Small intestine (tissue), 7 donors: ENCODE data around the gene ZGPAT. TPM values are rescaled to one million over a fixed set of nuclear protein-coding genes. Genes with fewer than 3 reads are reported as not detected.

Experiments used
- DNase-seq, 2 donors: peaks; one replicate each; pipeline versions ENCODE4 v3.0.0 to v3.0.0-alpha.2; 2013
- FAIRE-seq: peaks from 2 replicates; lab custom pipeline; 2012; peaks lifted over from hg19 to GRCh38; lab: Jason Lieb, UNC
- H3K27ac ChIP-seq, 3 donors: one replicate each; pipeline ENCODE4 v1.5.1; 2013; ENCODE audit warnings: low read length in 2 of 3, mild to moderate bottlenecking in 2 of 3, control low read depth in 1 of 3, inconsistent platforms in 1 of 3, low read depth in 1 of 3, moderate library complexity in 1 of 3
- H3K27me3 ChIP-seq, 3 donors: one replicate each; pipeline ENCODE4 v1.6.1; 2013; ENCODE audit warnings: low read length in 3 of 3, inconsistent platforms in 1 of 3; ENCODE audit not compliant: control insufficient read depth in 3 of 3, insufficient read depth in 3 of 3
- H3K36me3 ChIP-seq, 3 donors: one replicate each; pipeline ENCODE4 v1.6.1; 2013; ENCODE audit warnings: low read length in 3 of 3, inconsistent platforms in 1 of 3, low read depth in 1 of 3, mild to moderate bottlenecking in 1 of 3, moderate library complexity in 1 of 3; ENCODE audit not compliant: control insufficient read depth in 3 of 3, insufficient read depth in 2 of 3
- H3K4me1 ChIP-seq, 3 donors: one replicate each; pipeline ENCODE4 v1.6.1; 2013; ENCODE audit warnings: low read length in 2 of 3, inconsistent platforms in 1 of 3, low read depth in 1 of 3, mild to moderate bottlenecking in 1 of 3, moderate library complexity in 1 of 3; ENCODE audit not compliant: control insufficient read depth in 3 of 3, insufficient read depth in 2 of 3
- H3K4me3 ChIP-seq, 3 donors: one replicate each; pipeline ENCODE4 v1.5.1; 2013; ENCODE audit warnings: low read length in 3 of 3, control low read depth in 1 of 3, inconsistent platforms in 1 of 3, low read depth in 1 of 3, mild to moderate bottlenecking in 1 of 3, moderate library complexity in 1 of 3
- H3K9me3 ChIP-seq, 2 donors: one replicate each; pipeline ENCODE4 v1.6.1; 2013; ENCODE audit warnings: low read depth in 1 of 2, low read length in 1 of 2; ENCODE audit not compliant: control insufficient read depth in 2 of 2, insufficient read depth in 1 of 2
- WGBS, 3 donors: extraction: QIAGEN DNeasy Blood & Tissue Kit; methylation state at CpG; one replicate each; pipeline ENCODE4 v1.1.7; 2013; 5-methylcytosine and 5-hydroxymethylcytosine counted together
- polyA plus RNA-seq, 4 donors: library from polyadenylated mRNA; stranded (reverse) in 3 of 4; unstranded in 1 of 4; fragments of 200-250 nt in 3 of 4; fragments of 120-200 nt in 1 of 4; gene quantifications; one replicate each; pipeline versions ENCODE4 v1.2.1 to v1.2.3, GENCODE V29; 2013
- donor health status: healthy with polysubstance abuse.
- donor health status: control.
- donor health status: control.
- donor health status: Bipolar disorder and iron deficiency.
- donor health status: healthy.

ZGPAT gene
- polyA plus RNA-seq, 4 donors: 20.5 to 39.8 (median 30.6) TPM

- no peak for FAIRE-seq
- WGBS, 3 donors: 92 to 96% (median 94%) methylated on average over 13 of the region's 13 CpGs
- DNase-seq: no peak
Measured at GRCh38 chr20:63681609-63682142, 26.2 kb upstream of the ZGPAT start.

DNA sequence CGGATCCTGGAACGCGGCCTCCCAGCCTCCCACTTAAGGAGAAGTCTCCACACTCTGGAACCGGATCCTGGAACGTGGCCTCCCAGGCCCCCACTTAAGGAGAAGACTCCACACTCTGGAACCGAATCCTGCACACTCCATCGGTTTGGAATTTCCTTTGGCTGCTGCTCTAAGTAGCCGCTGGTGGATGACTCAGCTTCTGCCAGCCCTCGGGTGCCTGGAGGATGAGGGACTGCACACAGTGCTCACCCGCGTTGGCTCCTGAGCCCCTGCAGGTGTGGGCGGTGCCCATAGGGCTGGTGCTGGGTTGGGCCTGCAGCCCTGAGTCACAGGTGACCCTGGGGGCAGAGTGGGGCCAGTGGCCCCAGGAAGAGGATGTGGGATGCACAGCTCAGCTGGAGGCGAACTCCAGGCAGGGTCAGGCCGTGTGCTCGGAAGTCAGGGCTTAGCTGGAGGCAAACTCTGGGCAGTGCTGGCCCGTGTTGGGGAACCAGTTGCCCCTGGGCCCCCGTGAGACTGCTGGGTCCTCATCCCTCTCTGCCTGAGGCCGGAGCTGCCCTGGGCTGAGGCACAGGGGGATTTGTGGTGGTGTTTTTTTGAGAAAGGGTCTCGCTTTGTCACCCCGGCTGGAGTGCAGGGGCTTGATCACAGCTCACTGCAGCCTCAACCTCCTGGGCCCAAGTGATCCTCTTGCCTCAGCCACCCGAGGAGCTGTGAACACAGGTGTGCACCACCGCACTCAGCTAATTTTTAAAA is 25.3 kb upstream of the ZGPAT start:
- 64 to 80% (median 75%) methylated on average over 22 of the region's 22 CpGs for WGBS, 3 donors
- FAIRE-seq: no peak

More at GRCh38 chr20:63681609-63682142, 26.2 kb upstream of the ZGPAT start:
- H3K36me3 ChIP-seq: peaks cover 3 to 69% (median 6%) of the 10 kb centered on the region in 3 donors
- no peaks in the 10 kb centered on the region for H3K9me3 ChIP-seq
- H3K27me3 ChIP-seq: no peaks in the 10 kb centered on the region
- H3K4me3 ChIP-seq: no peak overlapping the region
- peaks cover 0 to 8% (median 4%) of the 10 kb centered on the region in 3 donors for H3K4me1 ChIP-seq
- peak overlapping the region in 1 of 3 donors; percentile 50 for H3K27ac ChIP-seq

GRCh38 chr20:63685269-63686026 is 22.4 kb upstream of the ZGPAT start:
- peak overlapping the region in 1 of 3 donors; percentile 95 for H3K27ac ChIP-seq
- peaks cover 4 to 16% (median 5%) of the 10 kb centered on the region in 3 donors for H3K4me1 ChIP-seq
- H3K4me3 ChIP-seq: no peak overlapping the region
- H3K9me3 ChIP-seq: no peaks in the 10 kb centered on the region
- FAIRE-seq (no peak), DNase-seq (no peak)
- WGBS, 3 donors: 85 to 92% (median 91%) methylated on average over 21 of the region's 21 CpGs
- peaks cover 0 to 56% (median 3%) of the 10 kb centered on the region in 3 donors for H3K36me3 ChIP-seq
- H3K27me3 ChIP-seq: no peaks in the 10 kb centered on the region

More for the DNA sequence above, 25.3 kb upstream of the ZGPAT start:
- Histone ChIP-seq H3K4me3 (no peak overlapping the region), H3K4me1 (peaks cover 4 to 16% (median 5%) of the 10 kb centered on the region in 3 donors), H3K27me3 (no peaks in the 10 kb centered on the region), H3K36me3 (peaks cover 3 to 67% (median 6%) of the 10 kb centered on the region in 3 donors), H3K27ac (peak overlapping the region in 1 of 3 donors; percentile 84), H3K9me3 (no peaks in the 10 kb centered on the region)
- DNase-seq: no peak

- DNase-seq: no peak
- H3K36me3 ChIP-seq: peaks cover 0 to 50% (median 3%) of the 10 kb centered on the region in 3 donors
- H3K27me3 ChIP-seq: no peaks in the 10 kb centered on the region
- WGBS, 3 donors: 81 to 84% (median 82%) methylated on average over 22 to 24 of the region's 24 CpGs
- FAIRE-seq: no peak
- no peak overlapping the region for H3K4me3 ChIP-seq
- H3K4me1 ChIP-seq: peaks cover 4 to 16% (median 5%) of the 10 kb centered on the region in 3 donors
- H3K9me3 ChIP-seq: no peaks in the 10 kb centered on the region
- peak overlapping the region; percentile 53 to 95 (median 65) for H3K27ac ChIP-seq
Measured at GRCh38 chr20:63686094-63686491, 21.7 kb upstream of the ZGPAT start.

DNA sequence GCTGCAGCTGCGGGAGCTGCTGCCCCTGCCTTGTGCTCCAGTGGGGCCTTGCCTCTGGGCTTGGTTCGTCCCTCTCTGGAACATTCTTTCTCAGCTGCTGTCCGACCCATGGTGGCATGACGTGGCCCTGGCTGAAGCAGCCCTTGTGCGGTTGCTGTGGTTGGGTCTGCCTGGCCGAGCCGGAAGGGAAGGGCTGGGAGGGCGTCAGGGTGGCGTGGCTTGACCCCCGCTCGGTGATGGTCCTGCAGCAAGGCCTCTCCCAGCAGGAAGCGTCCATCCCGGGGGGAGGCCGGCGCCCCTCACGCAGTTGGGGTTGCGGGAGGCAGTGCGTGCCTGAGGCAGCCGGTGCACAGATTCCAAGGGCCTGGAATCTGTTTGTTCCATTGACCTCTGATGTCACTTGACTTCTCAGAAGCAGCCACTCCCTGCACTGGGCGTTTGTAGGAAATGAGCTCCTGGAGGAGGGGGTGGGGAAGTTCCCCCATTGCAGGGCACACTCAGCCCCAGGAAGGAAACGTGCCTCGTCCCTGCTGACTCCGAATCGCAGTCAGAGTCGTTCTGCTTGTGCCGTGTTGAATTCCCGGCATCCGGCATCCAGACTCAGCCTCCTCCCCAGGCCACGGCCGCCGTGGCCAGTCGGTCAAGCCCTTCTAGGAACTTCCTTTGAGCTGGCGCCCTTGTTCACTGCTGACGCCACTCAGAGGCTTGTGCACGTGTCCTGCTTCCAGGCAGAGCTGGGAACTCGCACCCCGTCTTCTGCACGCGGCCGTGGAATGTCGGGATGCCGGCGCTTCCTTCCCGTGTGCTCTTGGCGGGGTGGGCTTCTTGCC is 21.1 kb upstream of the ZGPAT start:
- H3K4me3 ChIP-seq: no peak overlapping the region

DNA sequence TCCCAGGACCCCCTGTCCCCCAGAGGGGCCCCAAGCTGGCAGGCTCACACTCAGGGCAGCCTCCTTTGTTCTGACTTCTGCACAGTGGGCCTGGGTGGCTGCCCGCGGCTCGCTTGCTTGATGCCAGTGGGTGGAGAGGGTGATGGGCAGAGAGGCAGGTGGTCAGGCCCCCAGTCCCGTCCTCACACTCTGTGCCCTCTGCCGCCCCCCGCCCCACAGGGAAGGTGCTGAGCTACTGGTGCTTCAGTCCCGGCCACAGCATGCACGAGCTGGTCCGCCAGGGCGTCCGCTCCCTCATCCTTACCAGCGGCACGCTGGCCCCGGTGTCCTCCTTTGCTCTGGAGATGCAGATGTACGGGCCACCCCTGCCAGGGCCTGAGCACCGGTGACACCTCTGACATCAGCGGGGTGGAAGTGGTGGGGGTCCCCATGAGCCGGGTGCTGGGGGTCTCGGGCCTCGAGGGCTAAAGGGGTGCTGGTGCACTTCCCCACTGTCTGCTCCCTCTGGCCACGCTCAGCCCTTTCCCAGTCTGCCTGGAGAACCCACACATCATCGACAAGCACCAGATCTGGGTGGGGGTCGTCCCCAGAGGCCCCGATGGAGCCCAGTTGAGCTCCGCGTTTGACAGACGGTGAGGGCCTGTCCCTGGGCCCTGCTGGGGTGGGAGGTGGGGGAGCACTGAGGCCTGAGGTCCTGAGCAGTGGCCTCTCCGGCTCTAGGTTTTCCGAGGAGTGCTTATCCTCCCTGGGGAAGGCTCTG is 20.2 kb upstream of the ZGPAT start:
- Histone ChIP-seq H3K9me3 (no peaks in the 10 kb centered on the region), H3K27me3 (no peaks in the 10 kb centered on the region), H3K4me1 (peaks cover 4 to 16% (median 5%) of the 10 kb centered on the region in 3 donors), H3K4me3 (no peak overlapping the region), H3K36me3 (peaks cover 0 to 43% (median 0%) of the 10 kb centered on the region in 3 donors), H3K27ac (peak overlapping the region; percentile 42 to 95 (median 65))
- FAIRE-seq (no peak), DNase-seq (no peak)
- WGBS, 3 donors: 88 to 93% (median 91%) methylated on average over 29 of the region's 29 CpGs

More for the DNA sequence above, 21.1 kb upstream of the ZGPAT start:
- H3K27me3 ChIP-seq: no peaks in the 10 kb centered on the region
- peak overlapping the region; percentile 53 to 95 (median 65) for H3K27ac ChIP-seq
- H3K4me1 ChIP-seq: peaks cover 4 to 16% (median 5%) of the 10 kb centered on the region in 3 donors
- peaks cover 0 to 46% (median 3%) of the 10 kb centered on the region in 3 donors for H3K36me3 ChIP-seq
- H3K9me3 ChIP-seq: no peaks in the 10 kb centered on the region
- FAIRE-seq: no peak
- peak; percentile 87 to 89 for DNase-seq
- 30 to 34% (median 33%) methylated on average over 45 of the region's 45 CpGs for WGBS, 3 donors

DNA sequence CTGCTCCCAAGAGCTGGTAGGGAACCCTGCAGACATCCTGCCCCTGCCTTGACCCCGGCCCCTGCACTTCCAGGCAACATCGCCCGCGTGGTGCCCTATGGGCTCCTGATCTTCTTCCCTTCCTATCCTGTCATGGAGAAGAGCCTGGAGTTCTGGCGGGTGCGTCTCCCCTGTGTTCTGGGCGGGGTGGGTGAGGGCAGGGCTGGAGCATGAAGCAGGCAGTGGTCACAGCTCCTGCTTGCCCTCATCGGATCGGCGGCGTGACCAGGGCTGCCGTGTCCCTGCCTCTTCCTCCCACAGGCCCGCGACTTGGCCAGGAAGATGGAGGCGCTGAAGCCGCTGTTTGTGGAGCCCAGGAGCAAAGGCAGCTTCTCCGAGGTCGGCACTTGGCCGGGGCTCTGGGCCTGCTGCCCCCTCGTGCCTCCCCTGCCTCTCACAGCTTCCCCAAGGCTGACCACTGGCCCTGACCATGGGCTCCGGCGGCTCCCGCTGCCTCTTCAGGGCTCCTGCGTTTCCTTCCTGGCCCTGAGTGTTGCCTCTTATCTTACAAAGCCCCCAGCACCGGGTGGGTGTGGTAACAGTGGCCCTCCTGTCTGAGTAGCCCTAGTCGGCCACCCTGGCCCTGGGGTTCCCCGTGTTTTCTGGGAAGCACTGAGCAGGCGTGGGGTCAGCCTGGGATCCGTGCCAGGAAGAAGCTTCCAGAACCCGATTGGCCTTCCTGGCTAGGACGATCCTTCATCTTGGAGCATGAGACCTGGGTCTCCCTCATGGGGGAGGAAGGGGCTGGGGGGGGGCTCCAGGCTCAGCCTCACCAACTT is 19.4 kb upstream of the ZGPAT start:
- no peak for DNase-seq
- peak overlapping the region in 1 of 3 donors; percentile 95 for H3K27ac ChIP-seq
- no peaks in the 10 kb centered on the region for H3K9me3 ChIP-seq
- H3K4me3 ChIP-seq: no peak overlapping the region
- H3K36me3 ChIP-seq: peaks cover 0 to 42% (median 0%) of the 10 kb centered on the region in 3 donors
- WGBS, 3 donors: 74 to 79% (median 77%) methylated on average over 26 to 31 of the region's 31 CpGs
- H3K27me3 ChIP-seq: no peaks in the 10 kb centered on the region
- FAIRE-seq: no peak
- peaks cover 4 to 16% (median 5%) of the 10 kb centered on the region in 3 donors for H3K4me1 ChIP-seq
